ENCODE measurements around the gene LPIN1.
A peak's percentile ranks its signal among the peaks of the same experiment; 100 is the strongest.

The LPIN1 gene

GRCh38 chr2:11832531-11832930 is 86.1 kb downstream of the LPIN1 start:
- TF ChIP-seq TCF12 (IDR thresholded peaks at IDR 0.05; ENCODE audit: low read depth) (no peak), FOXM1 (IDR thresholded peaks at IDR 0.05; ENCODE audit: borderline replicate concordance, low read depth) (no peak), EP300 (IDR thresholded peaks at IDR 0.05; ENCODE audit: borderline replicate concordance) (no peak), EGR1 (IDR thresholded peaks at IDR 0.05) (no peak), CEBPB (IDR thresholded peaks at IDR 0.05) (no peak), TAF1 (IDR thresholded peaks at IDR 0.05; ENCODE audit: low read depth) (no peak), CREB1 (IDR thresholded peaks at IDR 0.05; ENCODE audit: low read depth) (no peak), REST (IDR thresholded peaks at IDR 0.05; ENCODE audit: low read depth) (no peak), TEAD4 (IDR thresholded peaks at IDR 0.05) (no peak)

GRCh38 chr2:11833601-11834000 is 87.2 kb downstream of the LPIN1 start:
- TF ChIP-seq USF1 (IDR thresholded peaks at IDR 0.05) (no peak), EP300 (IDR thresholded peaks at IDR 0.05; ENCODE audit: borderline replicate concordance) (no peak), TCF12 (IDR thresholded peaks at IDR 0.05; ENCODE audit: low read depth) (no peak), FOXM1 (IDR thresholded peaks at IDR 0.05; ENCODE audit: borderline replicate concordance, low read depth) (no peak), TEAD4 (IDR thresholded peaks at IDR 0.05) (no peak), TAF1 (IDR thresholded peaks at IDR 0.05; ENCODE audit: low read depth) (no peak), NFIC (IDR thresholded peaks at IDR 0.05) (no peak), MAX (IDR thresholded peaks at IDR 0.05) (no peak), EGR1 (IDR thresholded peaks at IDR 0.05) (no peak), RAD21 (IDR thresholded peaks at IDR 0.05; ENCODE audit: low read depth) (no peak), CREB1 (IDR thresholded peaks at IDR 0.05; ENCODE audit: low read depth) (no peak), REST (IDR thresholded peaks at IDR 0.05; ENCODE audit: low read depth) (no peak), YY1 (IDR thresholded peaks at IDR 0.05; ENCODE audit: low read depth) (no peak)

- TF ChIP-seq CEBPB (IDR thresholded peaks at IDR 0.05) (peak; percentile 69), USF1 (IDR thresholded peaks at IDR 0.05) (no peak)
Measured at GRCh38 chr2:11835403-11835802, 89.0 kb downstream of the LPIN1 start.

GRCh38 chr2:11836647-11837219 is 90.3 kb downstream of the LPIN1 start:
- TF ChIP-seq RAD21 (IDR thresholded peaks at IDR 0.05; ENCODE audit: low read depth) (no peak), ZBTB7A (IDR thresholded peaks at IDR 0.05; ENCODE audit: low read depth) (no peak), USF1 (IDR thresholded peaks at IDR 0.05) (no peak), FOXM1 (IDR thresholded peaks at IDR 0.05; ENCODE audit: borderline replicate concordance, low read depth) (no peak), EGR1 (IDR thresholded peaks at IDR 0.05) (no peak), TCF12 (IDR thresholded peaks at IDR 0.05; ENCODE audit: low read depth) (no peak), CEBPB (IDR thresholded peaks at IDR 0.05) (no peak)

- no peak for TF ChIP-seq RAD21 (IDR thresholded peaks at IDR 0.05; ENCODE audit: low read depth)
- TF ChIP-seq REST (IDR thresholded peaks at IDR 0.05; ENCODE audit: low read depth) = no peak
- no peak for TF ChIP-seq FOXM1 (IDR thresholded peaks at IDR 0.05; ENCODE audit: borderline replicate concordance, low read depth)
- TF ChIP-seq TEAD4 (IDR thresholded peaks at IDR 0.05) = no peak
- TF ChIP-seq TAF1 (IDR thresholded peaks at IDR 0.05; ENCODE audit: low read depth) = no peak
- TF ChIP-seq NFIC (IDR thresholded peaks at IDR 0.05) = no peak
- TF ChIP-seq CREB1 (IDR thresholded peaks at IDR 0.05; ENCODE audit: low read depth) = no peak
- no peak for TF ChIP-seq MAX (IDR thresholded peaks at IDR 0.05)
- TF ChIP-seq YY1 (IDR thresholded peaks at IDR 0.05; ENCODE audit: low read depth) = no peak
- no peak for TF ChIP-seq USF1 (IDR thresholded peaks at IDR 0.05)
- no peak for TF ChIP-seq TCF12 (IDR thresholded peaks at IDR 0.05; ENCODE audit: low read depth)
- TF ChIP-seq EP300 (IDR thresholded peaks at IDR 0.05; ENCODE audit: borderline replicate concordance) = no peak
- TF ChIP-seq ZBTB7A (IDR thresholded peaks at IDR 0.05; ENCODE audit: low read depth) = no peak
- TF ChIP-seq EGR1 (IDR thresholded peaks at IDR 0.05) = no peak
- no peak for TF ChIP-seq CEBPB (IDR thresholded peaks at IDR 0.05)
Measured at GRCh38 chr2:11837875-11838734, 91.7 kb downstream of the LPIN1 start.
